Hematopoietic multipotent progenitor cell treated with erythropoietin and hydrocortisone succinate and interleukin-3 and kit ligand, for 6 days (in vitro differentiated cells): Measurements from ENCODE around the gene PRKAG2.
"Not testable (repeated sequence)": the region's sequence is repeated elsewhere in the genome, so short reads cannot be mapped to it uniquely, and the experiment has no call there.

Experiments
- DNase-seq: peaks from one replicate; pipeline ENCODE4 v3.0.0-alpha.2; 2015

PRKAG2 gene

GRCh38 chr7:151849008-151849878 lies 27.7 kb downstream of the PRKAG2 start:
- DNase-seq: no peak

GRCh38 chr7:151847681-151848081 lies 29.2 kb downstream of the PRKAG2 start:
- no peak for DNase-seq

DNA sequence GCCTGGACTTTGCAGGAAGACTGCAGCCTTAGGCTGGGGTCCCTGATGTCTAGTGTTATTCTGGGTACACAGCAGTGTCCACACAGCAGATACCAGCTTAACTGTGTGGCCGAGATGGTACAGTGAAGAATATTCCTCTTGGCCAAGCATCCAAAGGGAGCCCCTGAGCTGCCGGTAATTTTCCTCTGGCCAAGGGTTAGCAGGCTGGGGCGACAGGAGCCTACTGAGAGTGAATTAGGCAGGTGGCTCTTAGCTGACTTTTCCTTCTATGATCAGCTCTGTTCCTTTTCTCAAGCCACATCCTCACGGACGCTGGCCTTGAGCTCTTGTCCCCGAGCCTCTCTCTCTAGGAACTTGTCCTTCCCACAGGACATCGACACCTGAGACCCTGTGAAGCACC lies 29.8 kb downstream of the PRKAG2 start:
- DNase-seq: no peak

DNA sequence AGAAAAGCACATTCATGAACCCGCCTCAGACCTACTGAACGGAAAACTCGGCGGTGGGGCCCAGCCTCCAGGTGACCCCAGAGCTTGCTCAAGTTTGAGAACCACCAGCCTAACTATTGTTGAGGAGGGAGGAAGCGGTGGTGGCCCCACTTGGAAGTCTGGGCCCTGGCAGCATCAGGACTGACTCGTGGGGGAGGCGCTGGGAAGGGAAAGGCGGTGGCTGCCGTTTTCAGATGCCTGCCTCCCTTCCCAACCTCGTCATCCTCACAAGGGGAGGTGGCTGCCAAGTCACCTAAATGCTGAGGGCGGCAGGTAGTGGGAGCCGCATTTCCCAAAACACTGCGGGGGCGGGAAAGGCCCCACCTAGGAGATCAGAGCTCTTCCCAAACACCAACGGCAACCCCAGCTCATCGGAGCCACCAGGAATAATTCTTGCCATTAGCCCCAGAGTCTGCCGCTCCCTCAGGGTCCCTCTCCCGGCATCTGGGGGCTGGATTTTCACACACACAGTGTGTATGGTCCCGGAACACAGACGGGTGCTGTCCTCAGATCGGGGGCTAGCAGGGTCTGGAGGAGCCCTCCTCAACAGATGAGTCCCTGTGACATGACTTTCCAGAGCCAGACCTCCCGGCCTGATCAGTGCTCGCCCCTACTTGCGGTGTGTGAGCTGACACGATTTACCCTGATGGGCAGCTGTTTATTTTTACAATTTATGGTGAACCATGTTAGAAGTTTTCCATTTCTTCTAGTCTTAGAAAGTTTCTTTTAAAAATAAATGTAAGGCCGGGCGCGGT lies 31.3 kb downstream of the PRKAG2 start:
- no peak for DNase-seq

- DNase-seq: no peak
Measured at GRCh38 chr7:151844825-151845200, 32.1 kb downstream of the PRKAG2 start.

DNA sequence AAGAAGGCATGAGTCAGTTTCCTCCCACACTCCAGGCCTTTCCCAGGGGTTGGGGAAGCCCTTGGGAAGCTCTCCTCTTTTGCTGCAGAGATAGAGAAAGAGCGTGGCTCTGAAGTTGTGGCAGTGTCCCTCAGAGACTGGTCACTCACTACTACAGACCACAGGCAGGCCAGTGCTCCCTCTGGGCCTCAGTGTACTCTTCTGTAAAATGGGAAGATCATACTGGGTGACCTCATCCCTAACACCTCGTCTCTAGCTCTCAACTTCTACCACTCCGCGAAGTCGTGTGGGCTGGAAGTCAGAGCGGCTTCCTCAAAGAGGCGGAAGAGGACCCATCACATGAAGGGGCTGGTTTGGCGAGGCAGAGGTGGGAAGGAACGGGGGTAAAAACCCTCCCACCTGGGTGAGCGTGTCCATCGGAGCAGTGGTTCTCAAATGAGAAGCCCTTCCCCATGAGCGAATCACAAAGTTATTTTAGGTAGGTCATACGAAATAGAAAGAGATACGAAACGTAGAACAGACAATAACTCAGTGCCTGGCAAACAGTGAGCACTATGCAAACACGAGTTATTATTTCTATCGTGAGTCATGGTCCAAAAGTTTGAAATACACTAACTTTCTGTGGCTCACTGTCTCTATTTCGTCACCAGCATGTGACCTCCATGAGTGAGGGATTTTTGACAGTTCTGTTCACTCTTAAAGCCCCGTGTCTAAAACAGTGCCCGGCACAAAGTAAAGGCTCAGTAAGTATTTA lies 32.7 kb downstream of the PRKAG2 start:
- no peak for DNase-seq

DNA sequence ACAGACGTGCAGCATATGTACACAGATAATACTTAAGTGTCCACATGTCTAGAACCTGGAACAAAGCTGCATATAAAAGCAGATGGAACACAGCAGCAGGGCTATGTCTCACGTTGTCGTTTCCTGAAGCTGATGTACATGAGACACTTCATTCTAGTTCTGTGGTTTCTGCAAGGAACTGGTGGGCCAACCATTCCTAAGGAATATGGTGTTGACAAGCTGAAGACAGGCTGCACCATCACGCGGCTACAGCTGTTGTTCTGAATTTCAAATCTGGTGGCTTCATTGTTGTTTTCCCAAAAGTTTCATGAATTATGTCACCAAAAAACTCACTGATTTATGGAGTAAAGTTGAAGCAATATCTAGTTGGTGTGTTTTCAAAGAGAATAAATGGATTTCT lies 33.7 kb downstream of the PRKAG2 start:
- DNase-seq: no peak

DNA sequence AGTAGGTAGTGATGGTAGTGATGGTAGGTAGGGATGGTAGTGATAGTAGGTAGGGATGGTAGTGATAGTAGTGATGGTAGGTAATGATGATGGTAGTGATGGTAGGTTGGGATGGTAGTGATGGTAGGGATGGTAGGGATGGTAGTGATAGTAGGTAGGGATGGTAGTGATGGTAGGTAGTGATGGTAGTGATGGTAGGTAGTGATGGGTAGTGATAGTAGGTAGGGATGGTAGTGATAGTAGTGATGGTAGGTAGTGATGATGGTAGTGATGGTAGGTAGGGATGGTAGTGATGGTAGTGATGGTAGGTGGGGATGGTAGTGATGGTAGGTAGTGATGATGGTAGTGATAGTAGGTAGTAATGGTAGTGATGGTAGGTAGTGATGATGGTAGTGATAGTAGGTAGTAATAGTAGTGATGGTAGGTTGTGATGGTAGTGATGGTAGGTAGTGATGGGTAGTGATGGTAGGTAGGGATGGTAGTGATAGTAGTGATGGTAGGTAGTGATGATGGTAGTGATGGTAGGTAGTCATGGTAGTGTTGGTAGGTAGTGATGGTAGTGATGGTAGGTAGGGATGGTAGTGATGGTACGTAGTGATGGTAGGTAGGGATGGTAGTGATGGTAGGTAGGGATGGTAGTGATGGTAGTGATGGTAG lies 35.4 kb downstream of the PRKAG2 start:
- DNase-seq: not testable (repeated sequence)

DNA sequence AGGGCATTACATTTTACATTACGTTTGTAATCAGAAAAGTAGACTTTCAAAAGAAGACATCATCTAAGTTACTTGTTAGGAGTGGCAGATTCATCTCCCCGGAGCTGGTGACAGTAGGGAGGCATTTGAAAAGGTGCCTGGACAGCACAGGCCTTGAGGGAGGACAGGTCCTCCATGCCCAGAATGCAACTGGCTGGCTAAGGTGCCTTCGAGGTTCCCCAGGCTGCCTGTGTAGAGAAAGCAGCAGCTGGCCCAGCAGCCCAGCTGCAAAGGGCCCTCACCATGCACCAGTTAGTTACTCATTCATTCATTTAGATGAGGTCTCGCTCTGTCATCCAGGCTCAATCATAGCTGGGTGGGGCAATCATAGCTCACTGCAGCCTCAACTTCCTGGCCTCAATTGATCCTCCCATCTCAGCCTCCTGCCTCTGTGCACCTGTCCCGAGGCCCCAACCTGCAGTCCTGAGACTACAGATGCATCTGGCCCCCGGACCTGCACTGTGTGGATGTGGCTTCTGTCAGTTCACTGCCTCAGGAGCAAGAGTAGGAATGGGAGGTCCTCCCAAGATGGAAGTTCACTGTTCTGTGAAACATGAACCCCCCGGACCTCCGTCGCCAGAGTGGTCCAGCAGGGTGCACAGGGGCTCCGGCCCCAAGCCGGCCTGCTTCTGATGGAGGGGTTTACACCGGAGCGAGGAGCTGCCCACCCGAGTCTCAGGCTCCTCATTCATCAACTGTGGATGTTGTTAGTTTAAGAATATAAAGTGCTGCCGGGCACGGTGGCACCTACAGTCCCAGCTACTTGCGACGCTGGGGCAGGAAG lies 36.6 kb downstream of the PRKAG2 start:
- no peak for DNase-seq

DNA sequence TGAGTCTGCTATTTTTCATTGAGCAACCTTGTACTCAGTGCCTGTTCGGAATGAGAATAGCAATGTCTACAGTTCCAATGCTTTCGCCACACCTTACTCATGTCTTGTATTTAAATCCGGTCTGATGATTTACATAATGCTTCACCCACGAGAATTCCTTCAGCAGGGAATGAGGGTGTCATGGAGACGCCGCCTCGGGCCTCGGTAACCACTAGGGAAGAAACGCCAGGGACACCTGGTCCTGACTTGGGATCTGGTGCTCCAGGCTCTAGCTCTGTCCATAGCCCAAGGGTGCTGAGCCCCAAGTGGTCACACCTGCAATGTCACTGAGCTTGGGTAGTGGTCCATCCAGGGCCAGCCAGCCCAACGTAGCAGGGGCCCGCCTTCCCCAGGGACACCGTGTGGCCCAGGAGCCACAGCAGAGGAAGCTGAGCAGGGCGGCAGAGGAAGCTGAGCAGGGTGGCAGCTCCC lies 37.4 kb downstream of the PRKAG2 start:
- no peak for DNase-seq

DNA sequence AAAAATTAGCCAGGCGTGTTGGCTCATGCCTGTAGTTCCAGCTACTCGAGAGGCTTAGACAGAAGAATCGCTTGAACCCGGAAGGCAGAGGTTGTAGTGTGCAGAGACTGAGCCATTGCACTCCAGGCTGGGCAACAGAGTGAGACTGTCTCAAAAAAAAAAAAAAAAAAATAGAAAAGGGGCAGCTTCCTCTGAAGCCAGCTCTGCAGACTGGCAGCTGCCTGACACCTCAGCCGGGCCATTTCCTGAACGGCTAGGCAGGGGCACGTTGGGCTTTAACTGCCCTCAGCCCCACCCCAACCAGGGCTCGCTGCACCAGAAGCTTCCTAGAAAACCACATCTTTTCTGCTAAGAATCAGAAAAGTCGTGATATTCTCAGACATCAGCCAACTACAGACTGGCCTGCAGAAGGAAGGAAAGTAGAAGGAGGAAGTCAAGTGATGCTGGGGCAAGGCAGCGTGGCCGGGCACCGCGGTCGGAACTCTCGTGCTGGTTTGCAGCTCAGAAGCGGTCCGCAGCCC lies 38.0 kb downstream of the PRKAG2 start:
- peak; percentile 75 for DNase-seq

DNA sequence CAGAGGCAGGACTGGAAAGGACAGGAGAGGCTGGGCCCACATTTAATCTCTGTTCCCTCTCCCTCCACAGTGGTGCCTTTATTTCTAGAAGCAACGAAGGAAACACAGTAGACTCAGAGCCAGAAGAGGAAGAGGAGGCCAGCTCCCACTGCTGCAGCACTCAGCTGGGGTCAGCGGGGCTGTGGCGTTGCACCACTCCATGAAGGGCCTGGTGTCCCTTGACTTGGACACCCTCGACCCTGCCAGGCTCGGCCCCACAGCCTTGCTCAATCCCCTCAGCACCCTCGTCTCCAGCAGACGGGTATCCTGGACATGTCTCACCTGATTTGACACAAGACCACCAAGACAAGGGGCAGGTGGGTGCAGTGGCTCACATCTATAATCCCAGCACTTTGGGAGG lies 38.8 kb downstream of the PRKAG2 start:
- no peak for DNase-seq

DNA sequence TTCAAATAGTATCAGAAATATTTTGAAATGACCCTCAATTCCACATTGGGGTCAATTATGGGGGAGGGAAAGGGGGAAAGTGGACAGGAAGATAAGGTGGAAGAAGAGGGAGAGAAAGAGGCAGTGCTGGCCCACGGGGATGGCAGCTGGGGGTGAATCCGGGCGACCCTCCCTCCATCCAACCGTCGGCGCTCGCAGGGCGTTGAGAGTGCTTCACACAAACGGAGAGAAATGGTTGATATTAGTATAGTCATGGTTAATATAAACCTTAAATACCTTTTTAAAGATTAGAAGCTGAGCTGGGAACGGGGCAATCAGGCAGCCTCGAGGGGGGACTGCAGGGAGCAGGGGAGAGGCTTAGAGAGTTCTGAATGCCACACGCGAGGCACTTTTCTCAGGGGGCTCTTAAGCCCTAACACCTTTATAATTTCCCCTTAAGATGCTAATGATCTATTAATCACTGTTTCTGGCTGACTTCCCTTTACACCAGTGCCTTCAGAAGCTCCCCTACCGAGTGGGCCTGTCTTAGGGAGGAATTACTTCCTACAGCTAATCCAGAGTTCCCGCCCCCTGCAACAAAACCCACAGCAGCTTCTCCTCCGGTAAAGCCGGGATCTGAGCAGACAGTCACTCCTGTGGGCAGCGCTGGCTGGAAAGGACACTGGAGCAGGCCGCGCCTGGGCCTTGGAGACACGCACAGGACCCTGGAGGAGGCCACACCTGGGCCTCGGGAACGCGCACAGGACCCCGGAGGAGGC lies 39.5 kb downstream of the PRKAG2 start:
- no peak for DNase-seq

DNA sequence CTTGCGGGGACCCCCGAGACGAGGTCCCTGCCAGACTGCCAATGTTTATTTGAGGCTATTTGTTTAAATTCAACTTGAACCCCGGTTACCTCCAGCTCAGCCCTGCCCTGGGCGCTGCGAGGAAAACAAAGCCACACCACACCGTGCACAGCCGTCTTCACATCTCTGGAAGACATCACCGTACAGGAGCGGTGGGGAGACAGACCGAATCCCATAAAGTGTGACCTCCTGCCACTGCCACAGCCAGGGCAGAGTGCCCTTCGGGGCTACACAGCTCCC lies 40.0 kb downstream of the PRKAG2 start:
- DNase-seq: no peak

GRCh38 chr7:151836191-151836926 lies 40.6 kb downstream of the PRKAG2 start:
- DNase-seq: no peak

- DNase-seq: no peak
Measured at GRCh38 chr7:151835636-151836035, 41.3 kb downstream of the PRKAG2 start.

GRCh38 chr7:151834271-151835035 lies 42.5 kb downstream of the PRKAG2 start:
- no peak for DNase-seq

DNA sequence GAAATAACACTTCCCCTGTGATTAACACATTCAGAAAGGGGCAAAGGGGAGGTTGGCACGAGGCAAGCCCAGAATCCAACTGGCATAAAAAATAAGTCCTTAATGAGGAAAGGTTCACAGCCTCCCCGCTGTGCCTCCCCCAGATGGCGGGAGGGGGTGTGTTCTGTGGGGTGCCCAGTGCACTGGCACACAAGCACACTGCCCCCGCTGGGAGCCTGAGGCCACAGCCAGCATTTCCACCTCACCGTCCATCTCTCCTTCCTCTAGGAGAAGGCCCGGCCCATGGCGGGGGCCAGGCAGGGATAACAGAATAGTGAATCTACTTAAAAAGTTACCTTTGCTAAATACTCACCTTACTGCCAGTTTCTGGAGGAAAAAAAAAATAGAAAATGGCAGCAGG lies 43.2 kb downstream of the PRKAG2 start:
- DNase-seq: no peak

- no peak for DNase-seq
Measured at GRCh38 chr7:151833213-151833651, 43.7 kb downstream of the PRKAG2 start.
